Right ventricle myocardium inferior (tissue), 1 donor: Measurements from ENCODE around the gene TMEM132D. TPM values are rescaled to one million over a fixed set of nuclear protein-coding genes. Genes with fewer than 3 reads are reported as not detected.
"Not testable (repeated sequence)": the region's sequence is repeated elsewhere in the genome, so short reads cannot be mapped to it uniquely, and the experiment has no call there.

Experiments used
- ATAC-seq: fragments of 200-7000 bp; cut with Tn5 transposase; one replicate; pipeline ENCODE4 v1.9.1; 2020; ENCODE audit warnings: mild to moderate bottlenecking, moderate library complexity
- DNase-seq: peaks from one replicate; pipeline ENCODE4 v3.0.0; 2021; ENCODE audit errors: missing footprints
- intact Hi-C: fragments of 100-400 bp; cut with DNase I; formaldehyde crosslinking; loops from one replicate; pipeline ENCODE4 v1.11.0; 2022
- total RNA-seq: library from RNA; stranded (reverse); fragmentation: NEBNext Ultra II Directional; extraction: Animal tissue kit (Norgen Biotek cat#: 25700); gene quantifications from one replicate; pipeline ENCODE4 v1.2.1, GENCODE V29; 2021
- donor health status: DM: no; HTN: yes; CAD: no; lungs with severe emphysema.

TMEM132D gene
- total RNA-seq, 1 donor from 2014 or later, result not detected

DNA sequence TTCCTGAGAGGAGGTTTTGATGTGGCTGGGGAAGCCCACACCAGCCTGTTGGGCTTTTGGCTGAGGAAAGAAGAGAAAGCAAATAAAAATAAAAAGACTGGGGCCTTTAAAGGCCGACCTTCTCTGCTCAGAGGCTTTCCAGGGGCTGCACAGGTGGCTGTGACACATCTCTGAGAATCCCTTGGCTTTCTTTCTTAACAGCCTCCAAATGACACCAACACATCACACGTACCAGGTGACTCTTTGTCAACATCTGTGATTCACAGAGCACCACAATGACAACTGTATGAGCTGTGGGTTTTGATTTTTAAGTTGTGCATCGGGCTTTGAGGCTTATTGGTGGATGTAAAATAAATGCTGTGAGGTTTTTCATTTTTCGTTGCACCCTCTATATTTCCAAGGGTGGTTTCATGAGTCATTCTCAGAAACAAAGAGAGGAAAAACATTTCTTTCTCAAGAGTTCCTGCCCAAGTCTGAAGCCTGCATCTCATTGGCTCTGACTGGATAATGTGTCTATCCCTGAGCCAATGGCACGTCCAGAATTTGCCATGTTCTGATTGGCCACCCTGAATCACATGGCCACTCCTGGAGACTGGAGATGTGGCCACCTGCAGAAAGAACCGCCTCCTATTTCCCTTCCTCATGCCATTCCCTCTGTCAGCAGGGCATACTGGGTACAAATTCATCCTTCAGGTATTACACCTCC lies 701.6 kb downstream of the TMEM132D start:
- DNase-seq (no peak), ATAC-seq (no peak)
- intact Hi-C loops, result no loop called here

GRCh38 chr12:129201029-129201428 lies 702.8 kb downstream of the TMEM132D start:
- DNase-seq (no peak), ATAC-seq (no peak)
- intact Hi-C loops, result no loop called here

DNA sequence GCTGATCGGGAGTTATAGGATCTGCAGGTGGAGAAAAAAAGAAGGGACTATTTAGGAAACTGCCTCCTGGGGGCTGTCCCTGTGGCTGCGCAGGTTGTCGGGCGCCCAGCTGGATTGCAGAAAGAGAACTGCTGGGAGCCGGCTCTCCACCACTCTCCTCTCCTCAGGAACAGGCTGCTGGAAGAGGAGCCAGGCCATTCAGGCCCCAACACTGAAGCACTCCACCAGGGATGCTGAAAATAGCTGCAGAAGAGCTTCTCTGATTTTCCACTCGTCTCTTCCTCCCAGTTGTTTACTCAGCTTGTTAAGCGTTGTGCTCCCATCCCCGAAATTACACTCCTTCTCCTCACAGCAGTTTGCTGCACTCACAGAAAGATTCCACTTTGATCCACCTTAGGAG lies 703.2 kb downstream of the TMEM132D start:
- DNase-seq (no peak), ATAC-seq (no peak)
- intact Hi-C loops, result no loop called here

DNA sequence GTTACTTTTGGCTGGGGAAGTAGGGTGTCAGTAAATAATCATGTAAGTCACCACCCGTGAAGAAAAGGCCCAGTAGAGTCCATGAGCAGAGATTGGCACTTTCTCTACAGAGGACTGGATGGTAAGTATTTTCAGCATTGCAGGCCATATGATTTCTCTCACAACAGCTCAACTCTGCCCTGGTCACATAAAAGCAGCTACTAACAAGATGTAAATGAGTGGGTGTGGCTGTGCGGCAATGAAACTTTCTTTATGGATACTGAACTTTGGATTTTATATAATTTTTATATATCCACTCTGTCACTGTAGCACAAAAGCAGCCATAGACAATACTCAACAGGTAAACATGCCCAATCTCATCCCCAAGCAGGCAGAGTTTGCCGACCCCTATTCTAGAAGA lies 706.9 kb downstream of the TMEM132D start:
- no peak for DNase-seq
- ATAC-seq, result no peak
- intact Hi-C loops, result no loop called here

- no peak for DNase-seq
- intact Hi-C loops, result no loop called here
- ATAC-seq, result no peak
These were observed 708.7 kb downstream of the TMEM132D start for GRCh38 chr12:129195081-129195480.

DNA sequence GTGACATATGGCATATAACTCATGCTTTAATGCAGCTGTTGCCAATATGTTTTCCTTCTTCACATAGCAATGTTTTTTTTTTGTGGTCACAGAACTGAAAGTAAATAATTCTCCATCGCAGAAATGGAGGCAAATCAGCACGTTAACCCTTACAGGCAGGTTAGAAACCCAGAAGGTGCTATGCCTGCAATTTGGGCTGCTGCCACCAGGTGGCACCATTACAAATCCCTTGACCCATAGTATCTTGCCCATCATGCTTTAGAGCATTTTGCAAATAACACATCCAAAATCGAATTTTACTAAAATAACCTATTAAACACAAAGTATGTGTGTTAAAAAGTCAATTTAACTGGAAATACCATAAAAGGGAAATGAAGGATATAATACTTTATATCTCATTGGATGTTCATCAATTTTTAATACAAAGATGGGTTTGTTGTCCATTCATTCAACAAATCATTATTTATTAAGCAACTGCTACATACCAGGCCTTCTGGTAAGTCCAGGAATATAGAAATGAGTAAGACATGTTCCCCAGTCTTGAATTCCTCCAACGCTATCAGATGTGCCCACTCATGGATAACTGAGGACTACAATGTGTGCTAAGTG lies 710.5 kb downstream of the TMEM132D start:
- DNase-seq (no peak), ATAC-seq (no peak)
- intact Hi-C loops, result no loop called here

DNA sequence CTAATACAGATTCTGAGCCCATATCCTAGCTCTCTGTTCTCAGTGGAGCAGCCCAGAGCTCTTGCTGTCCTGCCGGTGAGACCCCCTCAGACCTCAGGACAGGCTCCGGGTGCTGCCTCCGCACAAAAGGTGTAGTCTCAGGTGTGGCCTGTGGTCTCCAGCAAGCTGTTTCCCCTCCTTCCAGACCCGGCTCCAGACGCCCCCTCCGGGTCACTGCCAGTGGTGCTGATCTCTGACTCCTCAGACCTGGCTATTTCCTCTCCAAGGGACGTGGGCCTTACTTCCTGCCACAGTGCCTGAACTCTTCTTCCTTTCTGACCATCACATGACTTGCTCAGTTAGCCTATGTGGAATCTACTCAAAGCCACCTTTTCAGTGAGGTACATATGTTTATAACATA lies 713.0 kb downstream of the TMEM132D start:
- no peak for DNase-seq
- ATAC-seq, result no peak

GRCh38 chr12:129189879-129190278 lies 713.9 kb downstream of the TMEM132D start:
- intact Hi-C loops, DNase-seq, ATAC-seq: not testable (repeated sequence)

More for the DNA sequence above, 713.0 kb downstream of the TMEM132D start:
- intact Hi-C loops, result no loop called here

DNA sequence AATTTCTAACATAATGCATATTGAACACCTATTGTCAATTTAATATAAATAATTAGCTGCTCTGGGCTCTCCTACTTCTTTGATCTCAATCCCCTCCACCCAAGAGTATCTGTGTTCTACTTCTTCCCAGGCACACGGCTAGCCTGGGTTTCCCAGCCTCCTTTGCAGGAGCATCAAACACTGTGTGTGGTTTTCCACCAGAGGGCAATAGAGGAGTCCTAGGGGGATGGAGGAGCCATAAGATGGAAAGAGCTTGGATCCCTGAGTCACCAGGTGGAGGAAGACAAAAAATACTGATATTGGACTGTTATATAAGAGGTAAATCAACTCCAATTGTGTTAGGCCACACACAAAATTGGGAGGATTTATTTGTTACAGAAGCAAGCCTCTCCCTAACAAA lies 716.9 kb downstream of the TMEM132D start:
- no peak for ATAC-seq
- intact Hi-C loops, result no loop called here
- DNase-seq, result no peak

DNA sequence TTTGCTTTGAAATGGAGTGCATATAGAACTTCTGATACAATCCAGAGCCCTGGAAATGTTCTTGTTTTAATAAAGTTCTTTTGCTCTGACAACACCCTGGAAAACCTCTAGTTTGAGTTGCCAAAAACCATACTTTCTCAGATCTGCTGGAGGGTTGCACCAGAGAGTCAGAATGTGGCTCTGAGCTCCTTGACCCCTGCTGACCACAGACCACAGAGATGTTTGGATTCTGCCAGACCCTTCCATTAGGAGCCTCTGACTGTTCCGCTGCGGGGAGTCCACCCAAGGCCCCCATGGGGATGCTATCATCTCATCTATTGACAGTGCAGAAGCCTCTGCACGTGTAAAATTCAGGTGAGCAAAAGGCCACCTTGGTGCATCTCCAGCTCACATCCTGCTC lies 718.0 kb downstream of the TMEM132D start:
- ATAC-seq (no peak), DNase-seq (no peak)
- intact Hi-C loops, result no loop called here

GRCh38 chr12:129184127-129184928 lies 719.5 kb downstream of the TMEM132D start:
- intact Hi-C loops, result no loop called here
- ATAC-seq, result no peak
- DNase-seq, result no peak

GRCh38 chr12:129179941-129180553 lies 723.8 kb downstream of the TMEM132D start:
- intact Hi-C loops, result no loop called here
- DNase-seq (no peak), ATAC-seq (no peak)

- ATAC-seq (no peak), DNase-seq (no peak)
- intact Hi-C loops, result no loop called here
These were observed 733.9 kb downstream of the TMEM132D start for GRCh38 chr12:129169928-129170327.

- ATAC-seq, result no peak
- intact Hi-C loops, result no loop called here
- DNase-seq, result no peak
These were observed 740.0 kb downstream of the TMEM132D start for GRCh38 chr12:129163861-129164260.

- DNase-seq (no peak), ATAC-seq (no peak)
- intact Hi-C loops, result no loop called here
These were observed 740.4 kb downstream of the TMEM132D start for GRCh38 chr12:129163461-129163860.

DNA sequence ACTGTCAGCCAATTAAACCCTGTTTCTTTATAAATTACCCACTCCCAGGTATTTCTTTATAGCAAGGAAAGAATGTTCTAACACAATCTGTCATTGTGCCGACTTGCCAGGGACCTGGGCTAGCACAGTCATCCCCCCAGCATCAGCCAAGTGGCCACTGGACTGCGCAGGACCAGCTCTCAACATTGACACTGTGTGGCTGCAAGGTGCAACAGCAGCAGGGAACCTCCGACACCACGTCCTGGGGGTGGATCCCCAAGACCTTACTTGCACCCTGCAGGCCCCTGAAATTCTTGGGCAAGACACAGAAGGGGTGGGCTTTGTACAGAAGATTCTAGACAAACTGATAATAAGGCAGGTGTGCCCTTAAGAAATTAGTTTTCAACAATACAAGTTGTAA lies 741.0 kb downstream of the TMEM132D start:
- ATAC-seq, result no peak
- intact Hi-C loops, result no loop called here

GRCh38 chr12:129161511-129161910 lies 742.3 kb downstream of the TMEM132D start:
- DNase-seq (no peak), ATAC-seq (no peak)
- intact Hi-C loops, result no loop called here

More for the DNA sequence above, 741.0 kb downstream of the TMEM132D start:
- DNase-seq, result no peak

- intact Hi-C loops, result no loop called here
- DNase-seq (no peak), ATAC-seq (no peak)
These were observed 743.5 kb downstream of the TMEM132D start for GRCh38 chr12:129160282-129160681.

GRCh38 chr12:129152351-129153104 lies 751.3 kb downstream of the TMEM132D start:
- ATAC-seq (no peak), DNase-seq (no peak)
- intact Hi-C loops, result no loop called here
